ENCODE results near the gene LGALS7. TPM values are rescaled to one million over a fixed set of nuclear protein-coding genes. Genes with fewer than 3 reads are reported as not detected.

Gene LGALS7
- total and polyA plus RNA-seq, 2 of the 8 experiments (the other 6 are each of a cell fraction or from before 2014, with no cell fraction given) = 0.32 TPM; not detected in 1

DNA sequence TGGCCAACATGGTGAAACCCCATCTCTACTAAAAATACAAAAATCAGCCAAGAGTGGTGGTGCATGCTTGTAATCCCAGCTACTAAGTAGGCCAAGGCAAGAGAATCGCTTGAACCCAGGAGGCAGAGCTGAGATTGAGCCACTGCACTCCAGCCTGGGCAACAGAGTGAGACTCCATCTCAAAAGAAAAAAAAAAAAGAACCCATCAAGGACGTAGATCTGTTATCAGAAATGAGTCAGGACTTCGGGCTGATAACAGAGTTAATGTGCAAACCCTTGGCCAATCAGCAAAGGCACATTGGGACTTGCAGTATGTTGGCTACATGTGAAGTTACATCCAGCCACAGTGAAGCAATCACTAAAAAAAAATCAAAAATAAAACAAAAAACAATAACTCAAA, 10.9 kb upstream of the LGALS7 start:
- H3K4me3 ChIP-seq (ENCODE audit: extremely low read depth in 1 of 4, insufficient read depth in 2 of 4, low read depth in 3 of 4, low read length in 4 of 4) = no peak overlapping the region
- H3K79me1 ChIP-seq (ENCODE audit: low read depth, low read length) = no peaks in the 10 kb centered on the region
- FAIRE-seq (no peak), DNase-seq (ENCODE audit: low read depth in 1 of 2, low spot score in 2 of 2) (no peak)
- no peak overlapping the region for H3K4ac ChIP-seq (replicated peaks; ENCODE audit: insufficient read length, low read depth, low read length)
- no peak overlapping the region for H3K27ac ChIP-seq (ENCODE audit: low read depth, low read length)
- H2AFZ ChIP-seq (ENCODE audit: low read length) = no peak overlapping the region
- no peak overlapping the region for H2BK20ac ChIP-seq (ENCODE audit: low read length)
- H4K5ac ChIP-seq (ENCODE audit: insufficient read length, low read depth, low read length) = no peak overlapping the region
- POLR2A ChIA-PET (ENCODE audit: partially characterized antibody) = no interaction called here
- no peak overlapping the region for H2BK12ac ChIP-seq (ENCODE audit: low read depth, low read length)
- H4K8ac ChIP-seq (ENCODE audit: extremely low read depth, insufficient read depth, low read length) = no peak overlapping the region
- H3K4me1 ChIP-seq (replicated peaks in 1 of 4; ENCODE audit: control insufficient read depth in 3 of 4, insufficient read depth in 4 of 4, low read length in 3 of 4) = no peaks in the 10 kb centered on the region; a peak in 1 of 7 replicates
- H3K14ac ChIP-seq (ENCODE audit: insufficient read length) = no peak overlapping the region
- H3K27me3 ChIP-seq (replicated peaks in 1 of 4; ENCODE audit: control insufficient read depth in 3 of 4, extremely low read depth in 1 of 4, insufficient read depth in 3 of 4, low read length in 3 of 4) = no peaks in the 10 kb centered on the region
- H3K23ac ChIP-seq (ENCODE audit: insufficient read length) = no peak overlapping the region
- CTCF ChIA-PET (ENCODE audit: partially characterized antibody) = interaction anchor here (0.7 to 1.2 kb wide), 3 partner anchors 10 to 76 kb away, joined by 3 read pairs; no protein-coding TSS in a partner anchor
- no peaks in the 10 kb centered on the region for H3K9me3 ChIP-seq (ENCODE audit: insufficient read depth in 2 of 2, low read depth in 1 of 2, low read length in 1 of 2)
- no peak overlapping the region for H2AK5ac ChIP-seq (ENCODE audit: low read depth, low read length)
- H3K36me3 ChIP-seq (ENCODE audit: control insufficient read depth in 2 of 4, insufficient read depth in 4 of 4, low read length in 3 of 4) = no peaks in the 10 kb centered on the region
- H3K56ac ChIP-seq (replicated peaks; ENCODE audit: insufficient read length, low read depth, low read length) = no peak overlapping the region
- H3K79me2 ChIP-seq (ENCODE audit: control insufficient read depth in 1 of 2, insufficient read depth in 2 of 2, low read length in 2 of 2) = no peaks in the 10 kb centered on the region
- H4K91ac ChIP-seq (replicated peaks; ENCODE audit: insufficient read length, low read length) = no peak overlapping the region
- no peak overlapping the region for H3K18ac ChIP-seq (ENCODE audit: extremely low read depth, low read length)
- no peaks in the 10 kb centered on the region for H4K20me1 ChIP-seq (replicated peaks in 1 of 2; ENCODE audit: control insufficient read depth in 1 of 2, insufficient read depth in 2 of 2, low read length in 2 of 2)
- no peak overlapping the region for H2BK15ac ChIP-seq (ENCODE audit: low read length)
- no peaks in the 10 kb centered on the region for H3K23me2 ChIP-seq (ENCODE audit: low read depth, low read length)
- 100% methylated on average over 3 of the region's 3 CpGs; no CpG with 5 or more reads in 1 of the 2 experiments for WGBS, 2 experiments (ENCODE audit: extremely low coverage in 1 of 2, insufficient coverage in 1 of 2, insufficient read length in 1 of 2, insufficient replicate concordance in 2 of 2, low coverage in 1 of 2, low lambda C conversion rate in 2 of 2, missing lambda C conversion rate in 1 of 2)
- no peak overlapping the region for H2BK5ac ChIP-seq (ENCODE audit: low read depth, low read length)
- H3K9ac ChIP-seq (replicated peaks in 1 of 4; ENCODE audit: extremely low read depth in 1 of 4, low read depth in 3 of 4, low read length in 3 of 4) = no peak overlapping the region
- H3K4me2 ChIP-seq (ENCODE audit: insufficient read depth in 1 of 2, low read depth in 2 of 2, low read length in 2 of 2) = no peak overlapping the region
- H2BK120ac ChIP-seq (replicated peaks; ENCODE audit: low read depth, low read length) = no peak overlapping the region
- no peak for TF ChIP-seq RXRA (IDR thresholded peaks at IDR 0.05; ENCODE audit: insufficient read depth, low read depth, low read length)
- TF ChIP-seq EGR1 (IDR thresholded peaks at IDR 0.05; ENCODE audit: borderline replicate concordance, low read depth, low read length) = no peak
- TF ChIP-seq EZH2 (IDR thresholded peaks at IDR 0.05; ENCODE audit: low read depth, low read length, severe bottlenecking) = no peak
- TF ChIP-seq RBBP5 (IDR thresholded peaks at IDR 0.05; ENCODE audit: borderline replicate concordance, low read depth, low read length) = no peak
- no peak for TF ChIP-seq TEAD4 (IDR thresholded peaks at IDR 0.05; ENCODE audit: low read depth, low read length)
- no peak for TF ChIP-seq EP300 (IDR thresholded peaks at IDR 0.05; ENCODE audit: borderline replicate concordance in 1 of 2, low read depth in 2 of 2, low read length in 2 of 2)
- TF ChIP-seq CBX8 (IDR thresholded peaks at IDR 0.05; ENCODE audit: borderline replicate concordance, low read depth, low read length) = no peak
- no peak for TF ChIP-seq TAF7 (optimal IDR thresholded peaks at IDR 0.05; ENCODE audit: borderline replicate concordance, low read depth, low read length)
- no peak for TF ChIP-seq POU5F1 (IDR thresholded peaks at IDR 0.05; ENCODE audit: low read depth, low read length)
- no peak for TF ChIP-seq BCL11A (IDR thresholded peaks at IDR 0.05; ENCODE audit: low read depth in 2 of 2, low read length in 2 of 2)
- no peak for TF ChIP-seq BACH1 (IDR thresholded peaks at IDR 0.05; ENCODE audit: low read length)
- TF ChIP-seq KDM5A (IDR thresholded peaks at IDR 0.05; ENCODE audit: low read length) = no peak
- TF ChIP-seq, protein P1, sequence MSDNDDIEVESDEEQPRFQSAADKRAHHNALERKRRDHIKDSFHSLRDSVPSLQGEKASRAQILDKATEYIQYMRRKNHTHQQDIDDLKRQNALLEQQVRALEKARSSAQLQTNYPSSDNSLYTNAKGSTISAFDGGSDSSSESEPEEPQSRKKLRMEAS (IDR thresholded peaks at IDR 0.05) = no peak

Data from H1 (cell line).